Stimulated activated CD4-positive, alpha-beta T cell treated with anti-CD3 and anti-CD28 coated beads, Interleukin-4, amount 100 ng/mL, for 48 hours (primary cell): ENCODE measurements around the gene CIC.

Experiments
- DNase-seq, 2 donors: peaks; one replicate each; pipeline ENCODE4 v3.0.0-alpha.2; 2020; ENCODE audit warnings: low read depth in 2 of 2

CIC gene

DNA sequence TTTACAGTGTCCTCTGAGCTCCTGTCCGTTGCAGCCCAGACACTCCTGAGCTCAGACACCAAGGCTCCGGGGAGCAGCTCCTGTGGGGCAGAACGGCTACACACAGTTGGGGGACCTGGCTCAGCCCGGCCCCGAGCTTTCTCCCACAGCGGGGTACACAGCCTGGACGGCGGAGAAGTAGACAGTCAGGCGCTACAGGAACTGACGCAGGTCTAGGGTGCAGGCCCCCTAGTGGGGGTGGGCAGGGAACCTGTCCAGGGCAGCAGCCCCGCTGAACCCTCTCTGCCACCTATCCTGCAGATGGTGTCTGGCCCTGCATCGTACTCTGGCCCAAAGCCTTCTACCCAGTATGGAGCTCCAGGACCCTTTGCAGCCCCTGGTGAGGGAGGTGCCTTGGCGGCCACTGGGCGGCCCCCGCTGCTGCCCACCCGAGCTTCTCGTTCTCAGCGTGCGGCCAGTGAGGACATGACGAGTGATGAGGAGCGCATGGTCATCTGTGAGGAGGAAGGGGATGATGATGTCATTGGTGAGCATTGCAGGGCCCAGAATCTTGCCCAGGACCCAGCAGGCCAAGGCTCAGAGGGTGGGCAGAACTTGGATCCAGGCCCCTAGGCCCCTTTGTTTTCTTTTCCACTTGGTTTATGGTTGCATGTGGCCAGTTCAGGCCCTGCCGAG, 20.0 kb downstream of the CIC start:
- DNase-seq: no peak

GRCh38 chr19:42289556-42290041, 20.5 kb downstream of the CIC start:
- DNase-seq: no peak

DNA sequence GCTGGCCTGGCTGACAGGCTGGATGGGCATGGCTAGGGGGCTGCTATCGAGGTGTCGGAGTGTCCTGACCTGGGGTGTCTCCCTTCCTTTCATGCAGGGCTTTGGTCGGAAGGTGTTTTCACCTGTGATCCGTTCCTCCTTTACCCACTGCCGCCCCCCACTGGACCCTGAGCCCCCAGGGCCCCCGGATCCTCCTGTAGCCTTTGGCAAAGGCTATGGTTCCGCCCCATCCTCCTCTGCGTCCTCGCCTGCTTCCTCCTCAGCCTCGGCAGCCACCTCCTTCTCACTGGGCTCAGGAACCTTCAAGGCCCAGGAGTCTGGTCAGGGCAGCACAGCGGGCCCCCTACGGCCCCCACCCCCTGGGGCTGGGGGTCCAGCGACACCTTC, 21.1 kb downstream of the CIC start:
- DNase-seq: no peak

- DNase-seq: no peak
Observed at GRCh38 chr19:42290523-42291434, 21.7 kb downstream of the CIC start.

DNA sequence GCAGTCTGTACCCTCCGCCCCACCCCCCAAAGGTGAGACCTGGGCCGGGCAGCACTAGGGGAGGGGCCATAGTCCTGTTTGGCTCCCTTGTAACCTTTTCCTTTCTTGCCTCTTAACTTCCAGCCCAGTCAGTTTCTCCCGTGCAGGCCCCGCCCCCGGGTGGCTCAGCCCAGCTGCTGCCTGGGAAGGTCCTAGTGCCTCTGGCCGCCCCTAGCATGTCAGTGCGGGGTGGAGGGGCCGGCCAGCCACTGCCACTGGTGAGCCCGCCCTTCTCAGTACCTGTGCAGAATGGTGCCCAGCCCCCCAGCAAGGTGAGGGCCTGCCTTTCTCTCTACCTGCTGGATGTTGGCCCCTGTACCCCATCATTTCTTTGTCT, 22.4 kb downstream of the CIC start:
- DNase-seq: no peak

- no peak for DNase-seq
Observed at GRCh38 chr19:42292042-42292960, 23.2 kb downstream of the CIC start.

- DNase-seq: no peak
Observed at GRCh38 chr19:42292963-42293362, 23.9 kb downstream of the CIC start.

GRCh38 chr19:42293540-42293939, 24.5 kb downstream of the CIC start:
- no peak for DNase-seq

GRCh38 chr19:42293948-42294347, 24.9 kb downstream of the CIC start:
- DNase-seq: no peak

DNA sequence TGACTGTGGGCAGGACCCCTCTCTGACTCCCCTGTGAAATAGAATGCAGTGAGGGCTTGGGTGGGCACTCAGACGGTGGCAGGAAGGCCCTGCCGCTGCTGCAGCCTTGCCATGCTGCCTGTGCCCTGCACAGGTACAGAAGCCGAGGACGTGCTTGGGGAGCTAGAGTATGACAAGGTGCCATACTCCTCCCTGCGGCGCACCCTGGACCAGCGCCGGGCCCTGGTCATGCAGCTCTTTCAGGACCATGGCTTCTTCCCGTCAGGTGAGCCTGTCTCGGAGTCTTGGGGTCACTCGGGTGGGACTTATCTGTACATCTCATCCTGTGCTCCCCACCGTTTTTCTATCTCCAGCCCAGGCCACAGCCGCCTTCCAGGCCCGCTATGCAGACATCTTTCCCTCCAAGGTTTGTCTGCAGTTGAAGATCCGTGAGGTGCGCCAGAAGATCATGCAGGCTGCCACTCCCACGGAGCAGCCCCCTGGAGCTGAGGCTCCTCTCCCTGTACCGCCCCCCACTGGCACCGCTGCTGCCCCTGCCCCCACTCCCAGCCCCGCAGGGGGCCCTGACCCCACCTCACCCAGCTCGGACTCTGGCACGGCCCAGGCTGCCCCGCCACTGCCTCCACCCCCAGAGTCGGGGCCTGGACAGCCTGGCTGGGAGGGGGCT, 25.6 kb downstream of the CIC start:
- DNase-seq: no peak

- DNase-seq: no peak
Observed at GRCh38 chr19:42295342-42295741, 26.3 kb downstream of the CIC start.

DNA sequence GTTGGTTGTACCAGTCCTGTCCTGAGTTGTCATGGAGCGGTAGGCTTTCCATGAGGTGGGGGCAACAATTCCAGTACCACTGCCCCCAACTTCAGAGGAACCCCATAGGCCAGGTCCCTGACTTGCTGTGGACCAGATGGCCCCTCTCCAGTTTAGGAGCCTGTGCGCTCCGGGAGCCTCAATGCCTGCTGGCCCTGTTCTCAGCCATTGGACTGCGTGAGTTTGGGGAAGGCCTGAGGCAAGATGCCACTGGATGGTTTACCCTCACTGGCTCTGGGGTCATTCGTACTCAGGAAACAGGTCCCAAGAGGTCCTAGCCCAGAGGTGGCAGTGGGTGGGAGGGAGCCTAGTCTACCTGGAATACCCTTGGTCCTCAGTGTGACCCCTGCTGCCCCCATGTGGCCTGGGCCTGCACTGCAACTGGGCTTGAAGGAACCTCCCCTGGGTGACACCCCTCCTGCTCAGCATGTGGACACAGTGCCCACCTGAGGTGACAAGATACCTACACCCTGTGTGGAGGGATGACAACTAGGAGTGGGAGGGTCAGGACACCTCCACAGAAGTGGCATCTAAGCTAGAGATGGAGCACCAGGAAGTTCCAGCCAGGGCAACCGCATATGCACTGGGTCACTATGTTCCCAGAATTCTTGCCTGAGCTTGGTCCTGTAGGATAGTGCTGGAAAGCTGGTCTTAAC, 26.9 kb downstream of the CIC start:
- DNase-seq: peak; percentile 83 to 92

DNA sequence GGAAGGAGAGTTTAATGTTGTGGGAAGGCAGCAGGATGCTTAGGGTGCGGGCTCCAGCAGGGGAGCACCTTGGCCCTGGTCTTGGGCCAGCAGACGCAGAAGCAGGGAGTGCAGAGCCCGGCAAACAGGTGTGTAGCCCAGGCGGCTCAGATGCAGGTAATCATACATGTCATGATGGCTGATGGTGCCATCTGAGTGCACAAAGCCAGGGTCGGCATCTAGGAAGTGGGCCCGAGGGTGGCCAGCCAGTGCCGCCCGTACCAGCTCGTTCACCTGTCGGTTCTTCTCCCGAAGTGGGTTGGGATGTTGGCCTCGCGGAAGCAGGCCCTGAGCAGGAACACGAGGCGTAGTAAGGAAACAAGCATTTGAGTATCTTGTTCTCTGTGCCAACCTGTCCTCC, 28.0 kb downstream of the CIC start:
- DNase-seq: no peak

- DNase-seq: no peak
Observed at GRCh38 chr19:42301646-42302203, 32.7 kb downstream of the CIC start, which contains the start of gene PRR19. Gene PRR19 (plus strand): TSS chr19:42302132. CDS start chr19:42309585, 7,453 bp downstream.

DNA sequence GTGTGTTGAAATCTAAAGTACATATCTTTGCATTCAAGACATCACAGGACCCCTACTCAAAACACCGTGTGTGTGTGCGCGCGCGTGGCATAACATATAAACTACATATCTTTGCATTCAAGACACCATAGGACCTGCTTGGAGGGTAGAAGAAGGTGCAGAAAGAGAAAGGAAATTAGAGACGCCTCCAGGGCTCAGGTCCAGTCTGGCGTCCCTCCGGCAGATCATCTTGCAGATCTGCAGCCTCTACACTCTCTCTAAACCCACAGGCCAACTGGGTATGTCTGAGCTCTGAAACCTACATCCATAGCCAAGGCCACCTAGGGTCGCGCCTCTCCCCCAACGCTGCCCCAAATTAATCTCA, 34.0 kb downstream of the CIC start:
- DNase-seq: no peak

GRCh38 chr19:42303876-42304275, 34.8 kb downstream of the CIC start:
- no peak for DNase-seq

DNA sequence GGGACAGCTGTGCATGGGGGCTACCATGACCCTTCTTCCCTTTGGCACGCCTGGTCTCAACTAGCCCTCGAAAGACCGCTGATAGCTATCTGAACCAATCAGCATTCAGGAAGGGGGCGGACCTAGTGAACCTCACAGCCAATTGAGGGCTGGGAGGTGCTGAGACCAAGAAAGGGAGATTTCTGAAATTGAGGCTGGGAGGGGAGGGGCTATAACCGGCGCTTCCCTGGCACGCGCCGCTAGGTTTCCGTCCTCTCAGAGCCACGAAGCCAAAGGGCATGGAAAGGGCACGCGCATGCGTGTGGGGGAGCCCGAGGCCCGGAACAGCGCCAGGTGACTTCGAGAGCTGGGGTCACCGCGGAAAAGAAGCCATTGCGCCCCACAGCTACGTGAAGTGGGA, 37.6 kb downstream of the CIC start:
- DNase-seq: no peak

GRCh38 chr19:42309686-42310085, 40.6 kb downstream of the CIC start:
- DNase-seq: no peak

GRCh38 chr19:42311657-42312056, 42.6 kb downstream of the CIC start:
- no peak for DNase-seq

DNA sequence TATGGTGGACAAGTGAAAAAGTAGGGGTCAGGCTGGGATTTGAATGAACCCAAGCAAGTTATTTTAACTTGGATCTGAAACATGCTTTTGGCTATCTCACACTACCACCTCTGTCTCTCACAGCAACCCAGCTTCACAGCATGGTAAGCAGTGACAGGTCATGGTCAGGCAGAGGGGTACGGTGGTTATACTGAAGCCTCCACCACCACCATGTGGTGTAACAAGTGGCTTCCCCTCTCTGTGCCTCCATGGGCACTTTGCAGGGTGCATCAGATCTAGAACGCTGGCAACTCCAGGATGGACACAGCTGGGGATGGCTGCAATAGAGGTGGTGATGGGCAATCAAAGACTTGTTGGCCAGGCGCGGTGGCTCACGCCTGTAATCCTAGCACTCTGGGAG, 43.3 kb downstream of the CIC start:
- no peak for DNase-seq
